ENCODE results near the gene ROBO2.

DNA sequence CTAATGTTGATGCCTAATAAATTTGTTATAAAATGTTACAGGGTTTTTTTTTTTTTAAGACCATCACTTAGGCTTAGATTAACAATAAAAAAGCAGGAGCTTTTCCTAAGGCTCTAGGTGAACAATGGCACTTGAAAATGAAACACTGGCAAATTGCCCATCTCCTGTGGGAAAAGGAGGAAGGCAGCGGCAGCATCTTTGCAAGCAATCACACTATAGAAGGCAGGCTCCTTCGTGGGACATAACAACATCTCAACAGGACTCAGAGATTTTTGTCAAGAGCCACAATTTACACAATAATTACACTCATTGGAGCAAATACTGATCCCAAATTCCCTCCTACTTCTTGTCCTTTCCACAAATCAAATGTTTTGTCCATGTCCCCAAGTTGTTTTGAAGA lies 646.7 kb downstream of the ROBO2 start:
- TF ChIP-seq, protein P1, sequence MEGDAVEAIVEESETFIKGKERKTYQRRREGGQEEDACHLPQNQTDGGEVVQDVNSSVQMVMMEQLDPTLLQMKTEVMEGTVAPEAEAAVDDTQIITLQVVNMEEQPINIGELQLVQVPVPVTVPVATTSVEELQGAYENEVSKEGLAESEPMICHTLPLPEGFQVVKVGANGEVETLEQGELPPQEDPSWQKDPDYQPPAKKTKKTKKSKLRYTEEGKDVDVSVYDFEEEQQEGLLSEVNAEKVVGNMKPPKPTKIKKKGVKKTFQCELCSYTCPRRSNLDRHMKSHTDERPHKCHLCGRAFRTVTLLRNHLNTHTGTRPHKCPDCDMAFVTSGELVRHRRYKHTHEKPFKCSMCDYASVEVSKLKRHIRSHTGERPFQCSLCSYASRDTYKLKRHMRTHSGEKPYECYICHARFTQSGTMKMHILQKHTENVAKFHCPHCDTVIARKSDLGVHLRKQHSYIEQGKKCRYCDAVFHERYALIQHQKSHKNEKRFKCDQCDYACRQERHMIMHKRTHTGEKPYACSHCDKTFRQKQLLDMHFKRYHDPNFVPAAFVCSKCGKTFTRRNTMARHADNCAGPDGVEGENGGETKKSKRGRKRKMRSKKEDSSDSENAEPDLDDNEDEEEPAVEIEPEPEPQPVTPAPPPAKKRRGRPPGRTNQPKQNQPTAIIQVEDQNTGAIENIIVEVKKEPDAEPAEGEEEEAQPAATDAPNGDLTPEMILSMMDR (conservative IDR thresholded peaks at IDR 0.05), result no peak
- no peak for TF ChIP-seq ZFX (IDR thresholded peaks at IDR 0.05)
